Measurements from ENCODE around the gene HIPK2.
"Not testable (repeated sequence)": the region's sequence is repeated elsewhere in the genome, so short reads cannot be mapped to it uniquely, and the experiment has no call there.

The HIPK2 gene

DNA sequence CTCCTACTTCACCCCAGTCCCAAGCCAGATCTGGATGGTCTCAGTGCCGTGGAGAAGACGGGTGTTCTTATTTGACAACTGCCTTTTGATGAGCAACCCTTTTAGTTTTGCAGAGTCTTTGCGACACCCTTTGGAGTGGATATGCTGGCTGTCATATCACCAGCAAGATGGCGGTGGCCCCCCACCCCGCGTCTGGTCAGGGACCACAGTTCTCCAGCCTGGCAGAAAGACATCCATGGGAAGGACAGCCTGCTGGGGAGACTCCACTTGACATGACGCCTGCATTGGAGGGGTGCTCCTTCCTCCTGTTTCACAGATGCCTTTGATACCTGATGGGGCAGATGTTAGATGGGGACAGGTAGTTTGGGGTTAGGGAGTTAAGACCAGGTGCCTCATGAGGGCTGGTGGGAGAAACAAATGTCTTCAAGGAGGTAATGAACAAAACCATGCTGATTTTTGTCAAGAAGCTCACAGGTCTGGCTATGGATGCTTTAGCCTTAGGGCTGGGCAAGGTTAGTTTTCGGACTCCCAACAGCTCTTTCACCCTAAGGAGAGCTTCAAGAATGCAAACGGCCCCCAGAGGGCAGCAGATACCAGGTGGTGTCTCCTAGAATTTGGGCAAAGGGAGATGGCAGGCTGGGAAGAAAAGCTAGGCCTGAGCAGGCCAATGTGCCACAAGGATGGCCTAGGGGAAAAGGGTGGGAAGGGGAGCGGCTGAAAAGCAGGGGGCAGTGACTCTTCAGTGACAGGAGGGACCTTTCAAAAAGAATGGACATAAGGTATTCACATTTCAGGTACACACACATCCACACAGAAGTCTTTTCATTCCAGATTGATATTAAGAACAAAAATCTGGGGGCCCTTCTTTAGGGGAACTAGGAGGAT is 159.1 kb downstream of the HIPK2 start:
- Histone ChIP-seq H3K36me3 (ENCODE audit: control insufficient read depth in 2 of 2, insufficient read depth in 2 of 2, low read length in 2 of 2) (peaks cover 2 to 27% of the 10 kb centered on the region in 2 donors), H3K9ac (ENCODE audit: low read length in 2 of 2) (no peak overlapping the region), H3K4me3 (ENCODE audit: low read length in 2 of 2) (no peak overlapping the region), H3K27me3 (ENCODE audit: control insufficient read depth in 1 of 2, insufficient read depth in 2 of 2, low read length in 2 of 2) (no peaks in the 10 kb centered on the region), H3K9me3 (ENCODE audit: control insufficient read depth in 2 of 2, low read length in 2 of 2) (no peaks in the 10 kb centered on the region), H3K27ac (ENCODE audit: low read length) (no peak overlapping the region), H3K4me1 (ENCODE audit: control insufficient read depth, insufficient read depth, low read length) (no peaks in the 10 kb centered on the region)

DNA sequence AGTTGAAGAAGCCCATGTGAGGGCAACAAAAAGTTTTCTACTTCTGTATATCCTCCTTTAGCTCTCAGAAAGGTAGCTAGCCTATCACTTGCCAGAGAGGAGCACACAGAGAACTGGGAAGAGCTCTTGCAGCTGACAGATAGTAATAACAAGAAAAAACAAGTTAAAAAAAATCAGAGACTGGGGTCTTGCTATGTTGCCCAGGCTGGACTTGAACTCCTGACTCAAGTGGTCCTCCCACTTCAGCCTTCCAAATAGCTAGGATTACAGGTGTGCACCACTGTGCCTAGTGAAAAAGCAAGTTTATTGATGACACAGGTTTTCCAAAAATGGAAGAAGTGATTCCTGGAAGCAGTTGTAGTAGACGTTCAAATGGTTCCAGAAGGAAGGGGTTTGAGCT is 160.7 kb downstream of the HIPK2 start:
- no peak overlapping the region for H3K9ac ChIP-seq (ENCODE audit: low read length in 2 of 2)
- H3K27me3 ChIP-seq (ENCODE audit: control insufficient read depth in 1 of 2, insufficient read depth in 2 of 2, low read length in 2 of 2): no peaks in the 10 kb centered on the region
- no peak overlapping the region for H3K27ac ChIP-seq (ENCODE audit: low read length)
- H3K4me1 ChIP-seq (ENCODE audit: control insufficient read depth, insufficient read depth, low read length): no peaks in the 10 kb centered on the region
- H3K36me3 ChIP-seq (ENCODE audit: control insufficient read depth in 2 of 2, insufficient read depth in 2 of 2, low read length in 2 of 2): peaks cover 2 to 37% of the 10 kb centered on the region in 2 donors
- no peak overlapping the region for H3K4me3 ChIP-seq (ENCODE audit: low read length in 2 of 2)
- H3K9me3 ChIP-seq (ENCODE audit: control insufficient read depth in 2 of 2, low read length in 2 of 2): no peaks in the 10 kb centered on the region

DNA sequence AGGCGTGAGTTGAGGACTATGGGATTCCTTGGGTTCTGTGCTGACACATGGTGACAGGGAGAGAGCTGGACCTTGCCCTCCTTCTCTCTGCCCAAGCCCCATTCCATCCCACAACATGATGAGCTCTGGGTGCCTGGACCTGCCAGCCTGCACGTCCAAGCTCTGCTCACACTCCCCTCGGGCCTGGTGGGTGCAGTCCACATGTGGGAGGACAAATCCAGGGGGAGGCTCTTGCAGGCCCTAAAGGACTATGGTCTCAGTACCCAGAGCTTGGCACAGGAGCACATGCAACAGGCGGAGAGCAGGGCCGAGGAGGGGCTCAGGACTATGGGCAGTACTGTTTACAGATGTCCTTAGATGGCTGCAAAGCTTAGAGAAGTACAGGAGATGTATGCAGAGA is 162.9 kb downstream of the HIPK2 start:
- no peaks in the 10 kb centered on the region for H3K9me3 ChIP-seq (ENCODE audit: control insufficient read depth in 2 of 2, low read length in 2 of 2)
- H3K9ac ChIP-seq (ENCODE audit: low read length in 2 of 2): no peak overlapping the region
- no peaks in the 10 kb centered on the region for H3K27me3 ChIP-seq (ENCODE audit: control insufficient read depth in 1 of 2, insufficient read depth in 2 of 2, low read length in 2 of 2)
- H3K36me3 ChIP-seq (ENCODE audit: control insufficient read depth in 2 of 2, insufficient read depth in 2 of 2, low read length in 2 of 2): peaks cover 7 to 30% of the 10 kb centered on the region in 2 donors
- no peak overlapping the region for H3K4me3 ChIP-seq (ENCODE audit: low read length in 2 of 2)
- H3K4me1 ChIP-seq (ENCODE audit: control insufficient read depth, insufficient read depth, low read length): no peaks in the 10 kb centered on the region
- no peak overlapping the region for H3K27ac ChIP-seq (ENCODE audit: low read length)

DNA sequence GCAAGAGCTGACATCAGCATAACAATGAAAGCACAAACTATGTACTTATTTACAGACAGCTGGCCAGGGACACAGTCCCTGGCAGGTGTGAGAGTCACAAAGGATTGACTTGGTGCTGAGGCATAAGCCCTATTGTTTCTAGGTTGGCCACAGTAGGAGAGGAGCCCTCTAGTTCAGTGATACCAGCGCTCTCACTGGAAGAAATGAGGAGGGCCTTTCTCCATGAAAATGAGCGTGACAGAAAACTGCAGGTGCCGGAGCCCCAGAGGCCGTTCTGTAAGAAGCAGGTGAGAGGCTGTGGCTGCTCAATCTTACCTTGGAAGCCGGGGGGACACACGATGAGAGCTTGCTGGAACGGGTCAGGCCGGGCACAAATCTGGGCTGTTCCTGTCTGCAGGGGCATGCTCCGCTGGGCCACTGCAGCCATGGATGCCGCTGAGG is 163.8 kb downstream of the HIPK2 start:
- no peak overlapping the region for H3K4me3 ChIP-seq (ENCODE audit: low read length in 2 of 2)
- H3K27me3 ChIP-seq (ENCODE audit: control insufficient read depth in 1 of 2, insufficient read depth in 2 of 2, low read length in 2 of 2): no peaks in the 10 kb centered on the region
- no peaks in the 10 kb centered on the region for H3K9me3 ChIP-seq (ENCODE audit: control insufficient read depth in 2 of 2, low read length in 2 of 2)
- no peak overlapping the region for H3K27ac ChIP-seq (ENCODE audit: low read length)
- peaks cover 7 to 30% of the 10 kb centered on the region in 2 donors for H3K36me3 ChIP-seq (ENCODE audit: control insufficient read depth in 2 of 2, insufficient read depth in 2 of 2, low read length in 2 of 2)
- no peaks in the 10 kb centered on the region for H3K4me1 ChIP-seq (ENCODE audit: control insufficient read depth, insufficient read depth, low read length)
- no peak overlapping the region for H3K9ac ChIP-seq (ENCODE audit: low read length in 2 of 2)

DNA sequence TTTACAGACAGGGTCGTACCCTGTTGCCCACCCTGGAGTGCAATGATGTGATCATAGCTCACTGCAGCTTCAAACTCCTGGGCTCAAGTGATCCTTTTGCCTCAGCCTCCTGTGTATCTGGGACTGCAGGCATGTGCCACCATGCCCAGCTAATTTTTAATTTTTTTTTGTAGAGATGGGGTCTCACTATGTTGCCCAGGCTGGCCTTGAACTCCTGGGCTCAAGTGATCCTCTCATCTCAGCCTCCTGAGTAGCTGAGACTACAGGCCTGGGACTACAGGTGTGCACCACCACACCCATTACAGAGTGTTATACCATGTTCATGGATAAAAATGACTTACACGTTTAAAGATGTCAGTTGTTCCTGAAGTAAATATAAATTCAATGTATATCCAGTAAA is 166.2 kb downstream of the HIPK2 start:
- not testable (repeated sequence) for H3K27me3 ChIP-seq (ENCODE audit: control insufficient read depth in 1 of 2, insufficient read depth in 2 of 2, low read length in 2 of 2); H3K4me1 ChIP-seq (ENCODE audit: control insufficient read depth, insufficient read depth, low read length); H3K9me3 ChIP-seq (ENCODE audit: control insufficient read depth in 2 of 2, low read length in 2 of 2); H3K27ac ChIP-seq (ENCODE audit: low read length); H3K9ac ChIP-seq (ENCODE audit: low read length in 2 of 2); H3K4me3 ChIP-seq (ENCODE audit: low read length in 2 of 2)
- peaks cover 4 to 20% of the 10 kb centered on the region in 2 donors for H3K36me3 ChIP-seq (ENCODE audit: control insufficient read depth in 2 of 2, insufficient read depth in 2 of 2, low read length in 2 of 2)

DNA sequence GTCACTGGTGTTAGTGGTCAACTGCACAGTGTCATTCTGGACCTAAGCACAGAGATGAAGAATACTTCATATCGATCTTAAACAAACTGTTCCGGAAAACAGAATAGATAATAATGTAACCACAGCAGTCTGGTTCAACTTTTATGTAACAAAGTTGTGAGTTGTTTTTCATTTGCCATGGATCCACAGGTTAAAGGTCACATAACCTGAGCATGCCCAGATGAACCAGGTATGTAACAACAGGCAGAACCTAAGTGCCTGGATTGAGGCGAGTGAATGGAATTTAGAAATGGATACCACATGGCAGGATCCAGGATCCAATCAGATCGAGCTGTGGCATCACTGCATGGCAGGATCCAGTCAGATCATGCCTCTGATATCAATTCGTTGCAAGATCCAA is 167.2 kb downstream of the HIPK2 start:
- H3K27me3 ChIP-seq (ENCODE audit: control insufficient read depth in 1 of 2, insufficient read depth in 2 of 2, low read length in 2 of 2): no peaks in the 10 kb centered on the region
- H3K9ac ChIP-seq (ENCODE audit: low read length in 2 of 2): no peak overlapping the region
- H3K27ac ChIP-seq (ENCODE audit: low read length): no peak overlapping the region
- no peaks in the 10 kb centered on the region for H3K9me3 ChIP-seq (ENCODE audit: control insufficient read depth in 2 of 2, low read length in 2 of 2)
- H3K36me3 ChIP-seq (ENCODE audit: control insufficient read depth in 2 of 2, insufficient read depth in 2 of 2, low read length in 2 of 2): peaks cover 4 to 16% of the 10 kb centered on the region in 2 donors
- no peak overlapping the region for H3K4me3 ChIP-seq (ENCODE audit: low read length in 2 of 2)
- H3K4me1 ChIP-seq (ENCODE audit: control insufficient read depth, insufficient read depth, low read length): no peaks in the 10 kb centered on the region

DNA sequence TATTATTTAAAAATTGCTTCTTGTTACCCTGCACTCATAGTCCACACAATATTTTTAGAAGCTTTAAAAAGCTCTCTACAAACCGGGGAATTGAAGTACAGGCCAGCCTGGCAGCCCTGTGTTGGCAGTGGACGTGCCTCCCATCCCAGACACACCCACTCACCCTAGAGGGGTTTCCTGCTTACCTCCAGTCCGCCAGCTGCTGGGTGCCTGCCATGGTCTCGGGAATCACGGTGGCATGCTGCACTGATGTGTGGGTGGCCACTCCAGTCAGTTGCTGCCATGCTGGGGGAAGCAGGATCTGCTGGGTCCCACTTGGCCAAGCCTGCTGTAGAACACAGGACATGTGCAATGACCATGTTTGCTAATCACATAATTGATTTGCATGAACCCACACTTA is 173.9 kb downstream of the HIPK2 start:
- Histone ChIP-seq H3K4me3 (ENCODE audit: low read length in 2 of 2) (no peak overlapping the region), H3K36me3 (ENCODE audit: control insufficient read depth in 2 of 2, insufficient read depth in 2 of 2, low read length in 2 of 2) (peaks cover 24 to 26% of the 10 kb centered on the region in 2 donors)

DNA sequence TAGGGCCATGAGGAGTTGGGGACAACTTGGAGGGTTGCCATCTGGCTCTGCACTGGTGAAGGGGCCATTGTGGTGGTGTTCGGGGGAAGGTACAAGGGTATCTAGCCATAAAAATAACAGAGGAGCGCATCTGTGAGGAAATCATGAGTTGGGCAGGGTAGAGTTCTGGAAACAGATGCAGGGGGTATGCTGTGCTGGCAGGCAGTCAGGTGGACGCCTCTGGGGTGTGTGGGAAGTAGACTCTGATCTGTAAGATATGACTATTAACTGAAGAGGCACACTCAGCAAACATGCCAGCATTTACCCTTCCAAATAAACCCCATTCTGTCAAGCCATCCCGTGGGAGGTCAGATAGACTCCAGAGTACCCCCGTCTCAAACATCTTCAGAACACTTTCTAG is 174.5 kb downstream of the HIPK2 start:
- no peak overlapping the region for H3K27ac ChIP-seq (ENCODE audit: low read length)
- no peak overlapping the region for H3K9ac ChIP-seq (ENCODE audit: low read length in 2 of 2)
- H3K27me3 ChIP-seq (ENCODE audit: control insufficient read depth in 1 of 2, insufficient read depth in 2 of 2, low read length in 2 of 2): no peaks in the 10 kb centered on the region
- no peak overlapping the region for H3K4me3 ChIP-seq (ENCODE audit: low read length in 2 of 2)
- H3K9me3 ChIP-seq (ENCODE audit: control insufficient read depth in 2 of 2, low read length in 2 of 2): no peaks in the 10 kb centered on the region
- peaks cover 28 to 31% of the 10 kb centered on the region in 2 donors for H3K36me3 ChIP-seq (ENCODE audit: control insufficient read depth in 2 of 2, insufficient read depth in 2 of 2, low read length in 2 of 2)
- no peaks in the 10 kb centered on the region for H3K4me1 ChIP-seq (ENCODE audit: control insufficient read depth, insufficient read depth, low read length)

More for the DNA sequence above, 173.9 kb downstream of the HIPK2 start:
- no peak overlapping the region for H3K27ac ChIP-seq (ENCODE audit: low read length)
- H3K9me3 ChIP-seq (ENCODE audit: control insufficient read depth in 2 of 2, low read length in 2 of 2): no peaks in the 10 kb centered on the region
- no peak overlapping the region for H3K9ac ChIP-seq (ENCODE audit: low read length in 2 of 2)
- no peaks in the 10 kb centered on the region for H3K4me1 ChIP-seq (ENCODE audit: control insufficient read depth, insufficient read depth, low read length)
- H3K27me3 ChIP-seq (ENCODE audit: control insufficient read depth in 1 of 2, insufficient read depth in 2 of 2, low read length in 2 of 2): no peaks in the 10 kb centered on the region

DNA sequence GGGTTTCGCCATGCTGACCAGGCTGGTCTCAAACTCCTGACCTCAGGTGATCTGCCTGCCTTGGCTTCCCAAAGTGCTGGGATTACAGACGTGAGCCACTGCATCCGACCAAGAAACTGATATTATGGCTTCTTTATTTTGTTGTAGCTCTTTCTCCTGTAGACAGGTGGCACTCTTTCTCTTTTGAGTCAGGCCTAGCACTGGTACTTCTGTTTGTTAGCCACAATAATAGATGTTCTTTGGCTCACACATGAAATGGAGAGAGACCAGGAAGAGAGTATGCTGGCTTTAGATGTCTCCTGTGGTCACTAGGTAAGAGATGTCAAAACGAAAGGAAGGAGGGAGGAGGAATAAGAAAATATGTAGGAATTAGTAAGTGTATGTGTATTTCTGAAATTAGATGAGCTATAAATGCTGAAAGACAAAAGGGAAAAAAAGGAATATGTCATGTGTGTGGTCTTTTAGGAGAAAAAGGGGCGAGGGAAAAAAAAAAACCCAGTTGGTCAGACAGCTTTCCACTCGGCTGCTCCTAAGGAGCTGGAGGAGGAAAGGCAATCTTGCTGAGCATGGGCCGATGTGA is 175.6 kb downstream of the HIPK2 start:
- Histone ChIP-seq H3K4me1 (ENCODE audit: control insufficient read depth, insufficient read depth, low read length) (no peaks in the 10 kb centered on the region), H3K4me3 (ENCODE audit: low read length in 2 of 2) (no peak overlapping the region), H3K36me3 (ENCODE audit: control insufficient read depth in 2 of 2, insufficient read depth in 2 of 2, low read length in 2 of 2) (peaks cover 28 to 34% of the 10 kb centered on the region in 2 donors), H3K9me3 (ENCODE audit: control insufficient read depth in 2 of 2, low read length in 2 of 2) (no peaks in the 10 kb centered on the region), H3K27ac (ENCODE audit: low read length) (no peak overlapping the region), H3K9ac (ENCODE audit: low read length in 2 of 2) (no peak overlapping the region), H3K27me3 (ENCODE audit: control insufficient read depth in 1 of 2, insufficient read depth in 2 of 2, low read length in 2 of 2) (no peaks in the 10 kb centered on the region)

DNA sequence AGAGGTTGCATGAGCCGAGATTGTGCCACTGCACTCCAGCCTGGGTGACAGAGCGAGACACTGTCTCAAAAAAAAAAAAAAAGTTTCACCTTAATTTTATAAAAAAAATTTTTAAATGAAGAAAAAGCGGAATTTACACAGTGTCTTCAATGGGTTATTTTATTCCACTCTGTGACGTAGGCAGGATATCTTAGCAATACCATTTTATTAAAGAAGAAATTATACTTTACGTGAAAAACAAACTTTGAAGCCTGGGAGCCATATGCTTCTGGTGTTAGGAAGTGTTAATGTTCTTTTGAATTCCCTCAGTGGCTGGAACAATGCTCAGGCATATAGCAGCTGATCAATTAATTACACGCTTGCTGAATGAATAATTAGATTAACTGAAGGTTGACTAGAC is 176.6 kb downstream of the HIPK2 start:
- Histone ChIP-seq H3K9ac (ENCODE audit: low read length in 2 of 2) (no peak overlapping the region), H3K27me3 (ENCODE audit: control insufficient read depth in 1 of 2, insufficient read depth in 2 of 2, low read length in 2 of 2) (no peaks in the 10 kb centered on the region), H3K4me1 (ENCODE audit: control insufficient read depth, insufficient read depth, low read length) (no peaks in the 10 kb centered on the region), H3K4me3 (ENCODE audit: low read length in 2 of 2) (no peak overlapping the region), H3K27ac (ENCODE audit: low read length) (no peak overlapping the region), H3K36me3 (ENCODE audit: control insufficient read depth in 2 of 2, insufficient read depth in 2 of 2, low read length in 2 of 2) (peaks cover 32 to 39% of the 10 kb centered on the region in 2 donors), H3K9me3 (ENCODE audit: control insufficient read depth in 2 of 2, low read length in 2 of 2) (no peaks in the 10 kb centered on the region)

DNA sequence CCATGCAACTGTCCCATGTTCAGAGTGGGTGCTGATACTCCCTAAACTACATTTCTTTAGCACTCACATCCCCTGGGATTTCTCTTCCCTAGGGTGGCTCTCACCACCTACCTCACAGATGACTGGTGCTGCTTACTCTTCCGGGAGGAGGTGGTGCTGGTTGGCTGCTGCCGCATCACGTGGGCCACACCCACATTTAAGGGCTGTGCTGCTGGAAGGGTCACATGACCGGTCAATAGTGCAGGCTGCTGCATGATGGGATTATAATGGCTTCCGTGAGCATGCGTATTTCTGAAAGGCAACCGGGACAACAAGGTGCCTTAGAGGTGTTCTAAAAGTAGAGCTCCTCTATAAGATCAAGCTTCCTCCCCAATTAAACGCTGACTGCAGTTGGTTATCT is 177.5 kb downstream of the HIPK2 start:
- H3K4me1 ChIP-seq (ENCODE audit: control insufficient read depth, insufficient read depth, low read length): no peaks in the 10 kb centered on the region
- H3K9ac ChIP-seq (ENCODE audit: low read length in 2 of 2): no peak overlapping the region
- no peak overlapping the region for H3K27ac ChIP-seq (ENCODE audit: low read length)
- H3K9me3 ChIP-seq (ENCODE audit: control insufficient read depth in 2 of 2, low read length in 2 of 2): no peaks in the 10 kb centered on the region
- peaks cover 35 to 40% of the 10 kb centered on the region in 2 donors for H3K36me3 ChIP-seq (ENCODE audit: control insufficient read depth in 2 of 2, insufficient read depth in 2 of 2, low read length in 2 of 2)
- H3K27me3 ChIP-seq (ENCODE audit: control insufficient read depth in 1 of 2, insufficient read depth in 2 of 2, low read length in 2 of 2): no peaks in the 10 kb centered on the region
- no peak overlapping the region for H3K4me3 ChIP-seq (ENCODE audit: low read length in 2 of 2)

Data from stomach smooth muscle (tissue), 2 donors.